H9 (cell line): ENCODE results near the gene L3MBTL4. TPM values are rescaled to one million over a fixed set of nuclear protein-coding genes. Genes with fewer than 3 reads are reported as not detected.

Experiments used
- DNase-seq: peaks from one replicate; pipeline ENCODE4 v3.0.0-alpha.2; 2017
- H2AFZ ChIP-seq: one replicate; pipeline ENCODE4 v1.6.1; 2013; ENCODE audit warnings: mild to moderate bottlenecking, low read length, control low read depth, moderate library complexity
- H2AK5ac ChIP-seq: 2 replicates; pipeline ENCODE4 v1.6.1; 2013; ENCODE audit warnings: low read length, control low read depth, mixed read lengths; ENCODE audit not compliant: insufficient read length
- H2BK120ac ChIP-seq: one replicate; pipeline ENCODE4 v1.6.1; 2013; ENCODE audit warnings: low read depth, mild to moderate bottlenecking, low read length, control low read depth, inconsistent platforms; ENCODE audit not compliant: poor library complexity, severe bottlenecking
- H2BK12ac ChIP-seq: 2 replicates; pipeline ENCODE4 v1.6.1; 2013; ENCODE audit warnings: low read length, control low read depth, mixed read lengths, low read depth; ENCODE audit not compliant: insufficient read length
- H2BK15ac ChIP-seq: 2 replicates; pipeline ENCODE4 v1.6.1; 2013; ENCODE audit warnings: low read depth, low read length, control low read depth
- H2BK20ac ChIP-seq: one replicate; pipeline ENCODE4 v1.6.1; 2013; ENCODE audit warnings: low read depth, mild to moderate bottlenecking, low read length, control low read depth, inconsistent platforms; ENCODE audit not compliant: poor library complexity, severe bottlenecking
- H2BK5ac ChIP-seq: 2 replicates; pipeline ENCODE4 v1.6.1; 2013; ENCODE audit warnings: low read length, control low read depth, mixed read lengths; ENCODE audit not compliant: insufficient read length
- H3K14ac ChIP-seq: 2 replicates; pipeline ENCODE4 v1.6.1; 2013; ENCODE audit warnings: low read length, control low read depth; ENCODE audit not compliant: insufficient read depth
- H3K18ac ChIP-seq: 2 replicates; pipeline ENCODE4 v1.6.1; 2013; ENCODE audit warnings: low read depth, mild to moderate bottlenecking, mixed read lengths, low read length, control low read depth; ENCODE audit not compliant: insufficient read length
- H3K23ac ChIP-seq: 2 replicates; pipeline ENCODE4 v1.6.1; 2013; ENCODE audit warnings: low read length, control low read depth, mixed read lengths, low read depth; ENCODE audit not compliant: insufficient read length
- H3K23me2 ChIP-seq: 2 replicates; pipeline ENCODE4 v1.6.1; 2013; ENCODE audit warnings: low read depth, mild to moderate bottlenecking, mixed read lengths, low read length, control low read depth; ENCODE audit not compliant: insufficient read length, poor library complexity, severe bottlenecking
- H3K27ac ChIP-seq: 2 replicates; pipeline ENCODE4 v1.5.1; 2013; ENCODE audit warnings: low read length, control low read depth, mixed read lengths, low read depth; ENCODE audit not compliant: insufficient read length
- H3K27me3 ChIP-seq: 2 replicates; pipeline ENCODE4 v1.6.1; 2013; ENCODE audit warnings: low read length, control low read depth, inconsistent platforms; ENCODE audit not compliant: insufficient read depth
- H3K4ac ChIP-seq: 2 replicates; pipeline ENCODE4 v1.6.1; 2013; ENCODE audit warnings: low read depth, mild to moderate bottlenecking, control low read depth, inconsistent platforms, low read length, moderate library complexity
- H3K4me1 ChIP-seq: 2 replicates; pipeline ENCODE4 v1.6.1; 2013; ENCODE audit warnings: low read length, control low read depth, inconsistent platforms; ENCODE audit not compliant: insufficient read depth
- H3K4me2 ChIP-seq: 2 replicates; pipeline ENCODE4 v1.6.1; 2013; ENCODE audit warnings: low read length, control low read depth, mixed read lengths; ENCODE audit not compliant: insufficient read length, insufficient read depth
- H3K56ac ChIP-seq: 2 replicates; pipeline ENCODE4 v1.6.1; 2013; ENCODE audit warnings: low read depth, mild to moderate bottlenecking, mixed read lengths, low read length, control low read depth; ENCODE audit not compliant: insufficient read length
- H3K79me1 ChIP-seq: 2 replicates; pipeline ENCODE4 v1.6.1; 2013; ENCODE audit warnings: low read depth, mild to moderate bottlenecking, moderate library complexity, low read length, control low read depth, inconsistent platforms; ENCODE audit not compliant: insufficient read depth, poor library complexity, severe bottlenecking
- H3K79me2 ChIP-seq: 2 replicates; pipeline ENCODE4 v1.6.1; 2013; ENCODE audit warnings: low read length, control low read depth, inconsistent platforms; ENCODE audit not compliant: insufficient read depth
- H3K9ac ChIP-seq: 2 replicates; pipeline ENCODE4 v1.6.1; 2013; ENCODE audit warnings: low read length, control low read depth, mixed read lengths; ENCODE audit not compliant: insufficient read length; ENCODE audit errors: extremely low read depth
- H3K9me3 ChIP-seq: one replicate; pipeline ENCODE4 v1.6.1; 2013; ENCODE audit warnings: low read depth, low read length, inconsistent platforms; ENCODE audit not compliant: control insufficient read depth
- H3T11ph ChIP-seq: one replicate; pipeline ENCODE4 v1.6.1; 2013; ENCODE audit warnings: mild to moderate bottlenecking, low read length, control low read depth, inconsistent platforms
- H4K20me1 ChIP-seq: one replicate; pipeline ENCODE4 v1.6.1; 2013; ENCODE audit not compliant: control insufficient read depth, insufficient read length, insufficient read depth
- H4K5ac ChIP-seq: 2 replicates; pipeline ENCODE4 v1.6.1; 2013; ENCODE audit warnings: low read depth, mild to moderate bottlenecking, mixed read lengths, low read length, control low read depth; ENCODE audit not compliant: insufficient read length
- H4K8ac ChIP-seq: replicated peaks from 2 replicates; pipeline ENCODE4 v1.6.1; 2013; ENCODE audit warnings: low read length, control low read depth, mixed read lengths, low read depth; ENCODE audit not compliant: insufficient read length
- H4K91ac ChIP-seq: 2 replicates; pipeline ENCODE4 v1.6.1; 2013; ENCODE audit warnings: low read depth, mild to moderate bottlenecking, moderate library complexity, mixed read lengths, low read length, control low read depth; ENCODE audit not compliant: insufficient read length
- H3K27ac Mint-ChIP-seq, 3 experiments: 2 replicates in 2 of 3; 3 replicates in 1 of 3; pipeline ENCODE4 v1.8.0; 2020 to 2021; ENCODE audit warnings: mixed read lengths in 3 of 3, mild to moderate bottlenecking in 1 of 3, moderate library complexity in 1 of 3
- H3K27me3 Mint-ChIP-seq: 2 replicates; pipeline ENCODE4 v1.8.0; 2021; ENCODE audit warnings: low read depth, mild to moderate bottlenecking, moderate library complexity, mixed read lengths
- H3K36me3 Mint-ChIP-seq, 3 experiments: 2 replicates in 2 of 3; 3 replicates in 1 of 3; pipeline ENCODE4 v1.8.0; 2020 to 2021; ENCODE audit warnings: low read depth in 3 of 3, mixed read lengths in 3 of 3; ENCODE audit not compliant: insufficient read depth in 1 of 3
- H3K4me1 Mint-ChIP-seq, 2 experiments: 2 replicates each; pipeline ENCODE4 v1.8.0; 2020; ENCODE audit warnings: mixed read lengths in 2 of 2
- H3K4me3 Mint-ChIP-seq, 2 experiments: 2 replicates in 1 of 2; 3 replicates in 1 of 2; pipeline ENCODE4 v1.8.0; 2020 to 2021; ENCODE audit warnings: mild to moderate bottlenecking in 2 of 2, mixed read lengths in 2 of 2, moderate library complexity in 1 of 2
- H3K9me3 Mint-ChIP-seq, 2 experiments: 2 replicates in 1 of 2; 3 replicates in 1 of 2; pipeline ENCODE4 v1.8.0; 2020; ENCODE audit warnings: mild to moderate bottlenecking in 2 of 2, mixed read lengths in 2 of 2, moderate library complexity in 1 of 2
- WGBS: extraction: QIAGEN DNeasy Blood & Tissue Kit; methylation state at CpG from one replicate; pipeline ENCODE4 v1.1.7; 2013; ENCODE audit warnings: missing lambda C conversion rate, low lambda C conversion rate, mixed read lengths; ENCODE audit not compliant: insufficient read length; ENCODE audit errors: extremely low coverage; 5-methylcytosine and 5-hydroxymethylcytosine counted together
- total RNA-seq: library from RNA; stranded (reverse); gene quantifications from 2 replicates; pipeline ENCODE4 v1.2.1, GENCODE V29; 2021
- TF ChIP-seq, protein P1 (sequence below): fragments of 200-600 bp; sonication (generic); conservative IDR thresholded peaks from 3 replicates; pipeline ENCODE4 v1.8.0; 2021; ENCODE audit warnings: antibody characterized with exemption, mild to moderate bottlenecking

L3MBTL4 gene
- total RNA-seq, 1 experiment from 2014 or later = 1.9 TPM

DNA sequence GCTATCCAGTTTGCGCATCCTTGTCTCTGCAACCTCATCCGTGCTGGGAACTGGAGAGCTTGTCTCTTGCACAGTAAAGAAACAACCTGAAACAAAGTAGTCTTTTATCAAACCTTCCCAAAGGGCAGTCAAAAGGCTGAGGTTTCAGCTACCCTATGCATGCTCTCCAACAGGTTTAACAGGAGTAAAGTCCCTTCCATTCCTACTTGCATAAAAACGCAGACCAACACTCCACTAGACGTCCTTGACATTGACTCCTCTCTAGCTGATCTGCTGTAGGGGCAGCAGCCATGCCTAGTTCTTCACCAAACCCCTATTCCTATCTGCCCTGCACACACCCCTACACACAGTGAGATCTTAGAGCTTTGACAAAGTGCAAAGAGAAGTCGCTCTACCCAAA, 41.5 kb downstream of the L3MBTL4 start:
- no peak overlapping the region for H3K27ac ChIP-seq
- no peak overlapping the region for H4K91ac ChIP-seq
- H3K79me1 ChIP-seq = no peaks in the 10 kb centered on the region
- DNase-seq = no peak
- no peak overlapping the region for H3K56ac ChIP-seq
- H3K9me3 Mint-ChIP-seq = peaks cover 2 to 3% of the 10 kb centered on the region in 2 experiments; a peak in 3 of 5 replicates
- H2AFZ ChIP-seq = no peak overlapping the region
- H3K4me1 Mint-ChIP-seq = peaks cover under 1 to 2% of the 10 kb centered on the region in 2 experiments; a peak in 3 of 4 replicates
- H3K23me2 ChIP-seq = no peaks in the 10 kb centered on the region
- H3K4me3 Mint-ChIP-seq = no peak overlapping the region
- no peak overlapping the region for H2BK120ac ChIP-seq
- 0 out of 2 replicates have a peak, but pooled peaks cover under 1% of the 10 kb centered on the region for H3K4me1 ChIP-seq
- no CpG with 5 or more reads among the region's 5 CpGs for WGBS
- H3K4me2 ChIP-seq = no peak overlapping the region
- H2BK5ac ChIP-seq = no peak overlapping the region
- H2BK12ac ChIP-seq = no peak overlapping the region
- no peak overlapping the region for H4K5ac ChIP-seq
- H3K4ac ChIP-seq = no peak overlapping the region
- no peak overlapping the region for H3K14ac ChIP-seq
- no peaks in the 10 kb centered on the region for H3K27me3 ChIP-seq
- H3K36me3 Mint-ChIP-seq = peaks cover 0 to 7% (median 0%) of the 10 kb centered on the region in 3 experiments; a peak in 2 of 7 replicates
- H2BK15ac ChIP-seq = no peak overlapping the region
- H3K27me3 Mint-ChIP-seq = no peaks in the 10 kb centered on the region
- no peaks in the 10 kb centered on the region for H3K9me3 ChIP-seq
- H4K20me1 ChIP-seq = no peaks in the 10 kb centered on the region
- H3K79me2 ChIP-seq = no peaks in the 10 kb centered on the region
- H4K8ac ChIP-seq = no peak overlapping the region
- no peak overlapping the region for H3K18ac ChIP-seq
- no peak overlapping the region for H3T11ph ChIP-seq
- no peak overlapping the region for H3K27ac Mint-ChIP-seq
- H3K23ac ChIP-seq = no peak overlapping the region
- TF ChIP-seq, protein P1, sequence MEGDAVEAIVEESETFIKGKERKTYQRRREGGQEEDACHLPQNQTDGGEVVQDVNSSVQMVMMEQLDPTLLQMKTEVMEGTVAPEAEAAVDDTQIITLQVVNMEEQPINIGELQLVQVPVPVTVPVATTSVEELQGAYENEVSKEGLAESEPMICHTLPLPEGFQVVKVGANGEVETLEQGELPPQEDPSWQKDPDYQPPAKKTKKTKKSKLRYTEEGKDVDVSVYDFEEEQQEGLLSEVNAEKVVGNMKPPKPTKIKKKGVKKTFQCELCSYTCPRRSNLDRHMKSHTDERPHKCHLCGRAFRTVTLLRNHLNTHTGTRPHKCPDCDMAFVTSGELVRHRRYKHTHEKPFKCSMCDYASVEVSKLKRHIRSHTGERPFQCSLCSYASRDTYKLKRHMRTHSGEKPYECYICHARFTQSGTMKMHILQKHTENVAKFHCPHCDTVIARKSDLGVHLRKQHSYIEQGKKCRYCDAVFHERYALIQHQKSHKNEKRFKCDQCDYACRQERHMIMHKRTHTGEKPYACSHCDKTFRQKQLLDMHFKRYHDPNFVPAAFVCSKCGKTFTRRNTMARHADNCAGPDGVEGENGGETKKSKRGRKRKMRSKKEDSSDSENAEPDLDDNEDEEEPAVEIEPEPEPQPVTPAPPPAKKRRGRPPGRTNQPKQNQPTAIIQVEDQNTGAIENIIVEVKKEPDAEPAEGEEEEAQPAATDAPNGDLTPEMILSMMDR = no peak
- no peak overlapping the region for H3K9ac ChIP-seq
- H2AK5ac ChIP-seq = no peak overlapping the region
- H2BK20ac ChIP-seq = no peak overlapping the region
